HG02981 (cell line): ENCODE results near the gene BMPER.

ENCODE experiments used
- ATAC-seq: cut with Tn5 transposase; IDR thresholded peaks from one replicate; pipeline ENCODE4 v1.9.1; 2021; ENCODE audit warnings: mild to moderate bottlenecking, moderate library complexity; ENCODE audit not compliant: unreplicated experiment

BMPER gene

GRCh38 chr7:33887266-33887975, 17.9 kb upstream of the BMPER start:
- no peak for ATAC-seq

GRCh38 chr7:33888166-33888565, 17.2 kb upstream of the BMPER start:
- ATAC-seq: no peak

GRCh38 chr7:33892945-33893344, 12.4 kb upstream of the BMPER start:
- no peak for ATAC-seq

- ATAC-seq: no peak
Observed at GRCh38 chr7:33893377-33893776, 12.0 kb upstream of the BMPER start.

GRCh38 chr7:33895025-33895804, 10.1 kb upstream of the BMPER start:
- ATAC-seq: peak; percentile 99

- no peak for ATAC-seq
Observed at GRCh38 chr7:33900501-33900900, 4.8 kb upstream of the BMPER start.

- ATAC-seq: no peak
Observed at GRCh38 chr7:33901199-33901598, 4.1 kb upstream of the BMPER start.

GRCh38 chr7:33901847-33902246, 3.5 kb upstream of the BMPER start:
- ATAC-seq: no peak

- ATAC-seq: no peak
Observed at GRCh38 chr7:33902746-33903145, 2.6 kb upstream of the BMPER start.

GRCh38 chr7:33903791-33904680, 1.3 kb upstream of the BMPER start:
- no peak for ATAC-seq

GRCh38 chr7:33904681-33905388, 504 bp upstream of the BMPER start:
- no peak for ATAC-seq

- ATAC-seq: no peak
Observed at GRCh38 chr7:33906697-33907096, 1.4 kb downstream of the BMPER start.

GRCh38 chr7:33907625-33908024, 2.3 kb downstream of the BMPER start:
- no peak for ATAC-seq

- no peak for ATAC-seq
Observed at GRCh38 chr7:33909318-33909717, 4.0 kb downstream of the BMPER start.

- no peak for ATAC-seq
Observed at GRCh38 chr7:33909755-33910154, 4.4 kb downstream of the BMPER start.

- no peak for ATAC-seq
Observed at GRCh38 chr7:33910756-33911155, 5.4 kb downstream of the BMPER start.

- no peak for ATAC-seq
Observed at GRCh38 chr7:33916357-33917081, 11.2 kb downstream of the BMPER start.

- ATAC-seq: no peak
Observed at GRCh38 chr7:33917661-33918060, 12.3 kb downstream of the BMPER start.

- ATAC-seq: no peak
Observed at GRCh38 chr7:33918438-33919143, 13.3 kb downstream of the BMPER start.

- ATAC-seq: no peak
Observed at GRCh38 chr7:33919449-33919848, 14.1 kb downstream of the BMPER start.
